GM19455 (cell line): ENCODE data around the gene RRP15.

ENCODE experiments used
- ATAC-seq: cut with Tn5 transposase; IDR thresholded peaks from one replicate; pipeline ENCODE4 v1.9.1; 2021; ENCODE audit not compliant: unreplicated experiment

Gene RRP15

GRCh38 chr1:218336328-218336727 is 51.2 kb downstream of the RRP15 start:
- ATAC-seq = no peak

DNA sequence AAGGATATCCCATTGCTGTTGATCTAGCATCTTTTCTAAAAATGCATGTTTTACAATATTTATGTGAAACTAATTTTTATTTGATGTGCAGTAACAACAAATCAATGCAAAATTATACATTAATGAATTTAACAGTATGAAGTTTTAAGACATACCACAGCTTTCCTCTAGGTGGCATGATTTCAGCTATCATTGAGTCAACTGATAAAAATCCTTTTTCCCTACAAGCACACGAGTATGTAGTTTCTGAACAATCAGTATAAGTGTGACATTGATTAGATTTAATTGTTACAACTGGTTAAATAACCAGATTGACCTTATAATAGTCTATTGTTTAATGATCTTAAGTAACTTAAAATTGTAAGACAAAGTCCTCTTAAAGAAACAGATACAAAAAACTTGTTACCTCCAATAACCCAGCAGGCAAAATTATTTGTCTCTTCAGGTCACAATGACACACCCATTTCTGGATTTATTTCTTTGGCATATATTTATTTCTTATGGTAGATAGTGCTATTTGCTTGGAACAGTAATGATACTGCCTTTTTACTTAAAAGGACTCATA is 54.3 kb downstream of the RRP15 start:
- no peak for ATAC-seq

GRCh38 chr1:218341325-218341724 is 56.2 kb downstream of the RRP15 start:
- ATAC-seq = no peak

GRCh38 chr1:218342091-218342490 is 57.0 kb downstream of the RRP15 start:
- no peak for ATAC-seq

- peak; percentile 55 for ATAC-seq
Observed at GRCh38 chr1:218344814-218345672, 60.0 kb downstream of the RRP15 start, which contains the start of gene TGFB2. TGFB2 (plus strand) TSS chr1:218345336; CDS start chr1:218346702, 1,366 bp downstream.

DNA sequence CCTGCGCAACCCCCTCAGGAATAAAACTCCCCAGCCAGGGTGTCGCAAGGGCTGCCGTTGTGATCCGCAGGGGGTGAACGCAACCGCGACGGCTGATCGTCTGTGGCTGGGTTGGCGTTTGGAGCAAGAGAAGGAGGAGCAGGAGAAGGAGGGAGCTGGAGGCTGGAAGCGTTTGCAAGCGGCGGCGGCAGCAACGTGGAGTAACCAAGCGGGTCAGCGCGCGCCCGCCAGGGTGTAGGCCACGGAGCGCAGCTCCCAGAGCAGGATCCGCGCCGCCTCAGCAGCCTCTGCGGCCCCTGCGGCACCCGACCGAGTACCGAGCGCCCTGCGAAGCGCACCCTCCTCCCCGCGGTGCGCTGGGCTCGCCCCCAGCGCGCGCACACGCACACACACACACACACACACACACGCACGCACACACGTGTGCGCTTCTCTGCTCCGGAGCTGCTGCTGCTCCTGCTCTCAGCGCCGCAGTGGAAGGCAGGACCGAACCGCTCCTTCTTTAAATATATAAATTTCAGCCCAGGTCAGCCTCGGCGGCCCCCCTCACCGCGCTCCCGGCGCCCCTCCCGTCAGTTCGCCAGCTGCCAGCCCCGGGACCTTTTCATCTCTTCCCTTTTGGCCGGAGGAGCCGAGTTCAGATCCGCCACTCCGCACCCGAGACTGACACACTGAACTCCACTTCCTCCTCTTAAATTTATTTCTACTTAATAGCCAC is 60.7 kb downstream of the RRP15 start:
- ATAC-seq = peak; percentile 61

DNA sequence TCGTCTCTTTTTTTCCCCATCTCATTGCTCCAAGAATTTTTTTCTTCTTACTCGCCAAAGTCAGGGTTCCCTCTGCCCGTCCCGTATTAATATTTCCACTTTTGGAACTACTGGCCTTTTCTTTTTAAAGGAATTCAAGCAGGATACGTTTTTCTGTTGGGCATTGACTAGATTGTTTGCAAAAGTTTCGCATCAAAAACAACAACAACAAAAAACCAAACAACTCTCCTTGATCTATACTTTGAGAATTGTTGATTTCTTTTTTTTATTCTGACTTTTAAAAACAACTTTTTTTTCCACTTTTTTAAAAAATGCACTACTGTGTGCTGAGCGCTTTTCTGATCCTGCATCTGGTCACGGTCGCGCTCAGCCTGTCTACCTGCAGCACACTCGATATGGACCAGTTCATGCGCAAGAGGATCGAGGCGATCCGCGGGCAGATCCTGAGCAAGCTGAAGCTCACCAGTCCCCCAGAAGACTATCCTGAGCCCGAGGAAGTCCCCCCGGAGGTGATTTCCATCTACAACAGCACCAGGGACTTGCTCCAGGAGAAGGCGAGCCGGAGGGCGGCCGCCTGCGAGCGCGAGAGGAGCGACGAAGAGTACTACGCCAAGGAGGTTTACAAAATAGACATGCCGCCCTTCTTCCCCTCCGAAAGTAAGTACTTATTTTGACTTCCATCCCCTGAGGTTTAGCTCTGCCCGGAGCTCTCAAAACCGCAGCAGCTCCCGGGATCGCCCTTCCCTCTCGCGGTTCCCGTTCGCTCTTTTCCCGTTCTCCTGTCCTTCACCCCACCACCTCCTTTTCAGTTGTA is 61.5 kb downstream of the RRP15 start:
- no peak for ATAC-seq

- ATAC-seq = no peak
Observed at GRCh38 chr1:218347336-218347722, 62.2 kb downstream of the RRP15 start.

GRCh38 chr1:218347723-218348627 is 62.9 kb downstream of the RRP15 start:
- no peak for ATAC-seq

- no peak for ATAC-seq
Observed at GRCh38 chr1:218348628-218349071, 63.6 kb downstream of the RRP15 start.

- no peak for ATAC-seq
Observed at GRCh38 chr1:218349348-218350034, 64.4 kb downstream of the RRP15 start.

GRCh38 chr1:218350035-218350525 is 65.0 kb downstream of the RRP15 start:
- ATAC-seq = no peak

- no peak for ATAC-seq
Observed at GRCh38 chr1:218350801-218351266, 65.7 kb downstream of the RRP15 start.

GRCh38 chr1:218351391-218352074 is 66.4 kb downstream of the RRP15 start:
- no peak for ATAC-seq

GRCh38 chr1:218352075-218352438 is 67.0 kb downstream of the RRP15 start:
- no peak for ATAC-seq

GRCh38 chr1:218353656-218354055 is 68.6 kb downstream of the RRP15 start:
- no peak for ATAC-seq

DNA sequence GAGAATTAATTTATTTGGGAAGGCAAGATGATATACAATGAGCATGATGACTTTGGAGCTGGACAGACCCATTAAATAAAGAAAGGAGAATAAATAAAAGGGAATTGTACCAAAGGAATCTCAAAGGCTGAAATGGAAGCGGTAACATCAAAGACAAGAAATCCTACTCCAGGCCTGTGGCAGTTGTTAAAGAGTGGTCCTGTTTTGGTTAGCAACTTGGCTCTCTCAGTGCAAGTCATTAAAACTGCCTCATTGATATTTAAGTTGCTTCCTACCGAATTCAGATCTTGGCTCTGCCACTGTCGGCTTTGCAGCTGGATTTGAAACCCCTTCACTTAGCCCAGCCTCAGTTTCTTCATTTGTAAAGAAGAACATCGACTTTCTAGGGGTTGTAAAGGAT is 70.2 kb downstream of the RRP15 start:
- ATAC-seq = no peak

- ATAC-seq = no peak
Observed at GRCh38 chr1:218357211-218357892, 72.3 kb downstream of the RRP15 start.
